Muscle layer of colon (tissue), 2 donors: ENCODE results near the gene ACP4.
"Not testable (repeated sequence)": the region's sequence is repeated elsewhere in the genome, so short reads cannot be mapped to it uniquely, and the experiment has no call there.

ENCODE experiments used
- H3K27ac ChIP-seq: one replicate; pipeline ENCODE4 v1.7.0; 2013; ENCODE audit warnings: low read depth, mild to moderate bottlenecking, low read length, moderate library complexity
- H3K27me3 ChIP-seq, 2 donors: one replicate each; pipeline ENCODE4 v1.7.0; 2013; ENCODE audit warnings: low read length in 2 of 2, mild to moderate bottlenecking in 2 of 2; ENCODE audit not compliant: insufficient read depth in 2 of 2, control insufficient read depth in 1 of 2
- H3K36me3 ChIP-seq: one replicate; pipeline ENCODE4 v1.7.0; 2013; ENCODE audit warnings: mild to moderate bottlenecking, low read length; ENCODE audit not compliant: insufficient read depth
- H3K4me1 ChIP-seq: one replicate; pipeline ENCODE4 v1.7.0; 2013; ENCODE audit warnings: mild to moderate bottlenecking, low read length; ENCODE audit not compliant: insufficient read depth
- H3K4me3 ChIP-seq, 2 donors: one replicate each; pipeline ENCODE4 v1.7.0; 2013; ENCODE audit warnings: low read length in 2 of 2, low read depth in 1 of 2, mild to moderate bottlenecking in 1 of 2, moderate library complexity in 1 of 2
- H3K9ac ChIP-seq: one replicate; pipeline ENCODE4 v1.7.0; 2013; ENCODE audit warnings: low read length
- H3K9me3 ChIP-seq: one replicate; pipeline ENCODE4 v1.7.0; 2013; ENCODE audit warnings: mild to moderate bottlenecking, low read length
- donor health status: abdominal sarcoma.
- donor health status: Adenocarcinoma of cecum.

Gene ACP4

GRCh38 chr19:50761501-50761900, 28.7 kb upstream of the ACP4 start:
- not testable (repeated sequence) for H3K4me1 ChIP-seq, H3K36me3 ChIP-seq, H3K9ac ChIP-seq, H3K4me3 ChIP-seq, H3K9me3 ChIP-seq, H3K27ac ChIP-seq, H3K27me3 ChIP-seq

GRCh38 chr19:50763521-50763920, 26.7 kb upstream of the ACP4 start:
- H3K4me1 ChIP-seq, H3K27me3 ChIP-seq, H3K27ac ChIP-seq, H3K9ac ChIP-seq, H3K36me3 ChIP-seq, H3K4me3 ChIP-seq, H3K9me3 ChIP-seq: not testable (repeated sequence)

GRCh38 chr19:50764409-50764808, 25.8 kb upstream of the ACP4 start:
- Histone ChIP-seq H3K27ac (no peak overlapping the region), H3K4me3 (no peak overlapping the region), H3K4me1 (no peaks in the 10 kb centered on the region), H3K9ac (no peak overlapping the region), H3K27me3 (no peaks in the 10 kb centered on the region), H3K9me3 (no peaks in the 10 kb centered on the region), H3K36me3 (no peaks in the 10 kb centered on the region)

GRCh38 chr19:50766746-50767145, 23.5 kb upstream of the ACP4 start:
- H3K36me3 ChIP-seq, H3K9ac ChIP-seq, H3K27ac ChIP-seq, H3K4me3 ChIP-seq, H3K9me3 ChIP-seq, H3K4me1 ChIP-seq, H3K27me3 ChIP-seq: not testable (repeated sequence)

- H3K9ac ChIP-seq, H3K36me3 ChIP-seq, H3K27me3 ChIP-seq, H3K9me3 ChIP-seq, H3K4me1 ChIP-seq, H3K4me3 ChIP-seq, H3K27ac ChIP-seq: not testable (repeated sequence)
These were observed 23.0 kb upstream of the ACP4 start for GRCh38 chr19:50767263-50767662.

GRCh38 chr19:50768277-50768676, 21.9 kb upstream of the ACP4 start:
- H3K4me1 ChIP-seq = no peaks in the 10 kb centered on the region
- no peak overlapping the region for H3K9ac ChIP-seq
- no peak overlapping the region for H3K4me3 ChIP-seq
- peaks cover 0 to 7% of the 10 kb centered on the region in 2 donors for H3K27me3 ChIP-seq
- H3K27ac ChIP-seq = no peak overlapping the region
- H3K36me3 ChIP-seq = no peaks in the 10 kb centered on the region
- peaks cover 4% of the 10 kb centered on the region for H3K9me3 ChIP-seq

- not testable (repeated sequence) for H3K36me3 ChIP-seq, H3K9me3 ChIP-seq, H3K4me3 ChIP-seq, H3K9ac ChIP-seq, H3K4me1 ChIP-seq, H3K27ac ChIP-seq
- H3K27me3 ChIP-seq = peaks cover 0 to 10% of the 10 kb centered on the region in 2 donors
These were observed 20.1 kb upstream of the ACP4 start, which contains the start of gene GPR32 for GRCh38 chr19:50770164-50770563. Gene GPR32, plus strand, starts transcription at chr19:50770464. Its CDS starts 137 bp downstream, at chr19:50770601.

- no peaks in the 10 kb centered on the region for H3K4me1 ChIP-seq
- peaks cover 0 to 10% of the 10 kb centered on the region in 2 donors for H3K27me3 ChIP-seq
- no peak overlapping the region for H3K4me3 ChIP-seq
- H3K9me3 ChIP-seq = peaks cover 4% of the 10 kb centered on the region
- no peak overlapping the region for H3K9ac ChIP-seq
- no peaks in the 10 kb centered on the region for H3K36me3 ChIP-seq
- no peak overlapping the region for H3K27ac ChIP-seq
These were observed 19.3 kb upstream of the ACP4 start for GRCh38 chr19:50770888-50771287.

GRCh38 chr19:50772476-50772875, 17.7 kb upstream of the ACP4 start:
- Histone ChIP-seq H3K27ac (no peak overlapping the region), H3K27me3 (peaks cover 3 to 14% of the 10 kb centered on the region in 2 donors), H3K9ac (no peak overlapping the region), H3K4me3 (no peak overlapping the region), H3K36me3 (no peaks in the 10 kb centered on the region), H3K9me3 (peaks cover 4% of the 10 kb centered on the region), H3K4me1 (no peaks in the 10 kb centered on the region)

- not testable (repeated sequence) for H3K9ac ChIP-seq, H3K27ac ChIP-seq, H3K4me3 ChIP-seq, H3K36me3 ChIP-seq, H3K9me3 ChIP-seq, H3K4me1 ChIP-seq
- peaks cover 5 to 18% of the 10 kb centered on the region in 2 donors for H3K27me3 ChIP-seq
These were observed 17.3 kb upstream of the ACP4 start for GRCh38 chr19:50772912-50773311.

- H3K27ac ChIP-seq, H3K9me3 ChIP-seq, H3K36me3 ChIP-seq, H3K9ac ChIP-seq, H3K4me1 ChIP-seq, H3K4me3 ChIP-seq: not testable (repeated sequence)
- H3K27me3 ChIP-seq = peaks cover 9 to 23% of the 10 kb centered on the region in 2 donors
These were observed 16.8 kb upstream of the ACP4 start for GRCh38 chr19:50773454-50773853.

GRCh38 chr19:50776131-50776530, 14.1 kb upstream of the ACP4 start:
- Histone ChIP-seq H3K27me3 (peaks cover 32 to 49% of the 10 kb centered on the region in 2 donors), H3K9ac (no peak overlapping the region), H3K4me3 (no peak overlapping the region), H3K27ac (no peak overlapping the region), H3K4me1 (no peaks in the 10 kb centered on the region), H3K36me3 (no peaks in the 10 kb centered on the region), H3K9me3 (peaks cover 4% of the 10 kb centered on the region)
